Stimulated activated CD4-positive, alpha-beta T cell treated with anti-CD3 and anti-CD28 coated beads, Interleukin-12 subunit alpha, Interleukin-12 subunit beta, amount 100 ng/mL, for 4 hours (primary cell): ENCODE results near the gene NLGN1.

Source experiments
- DNase-seq: peaks from one replicate; pipeline ENCODE4 v3.0.0-alpha.2; 2020

Gene NLGN1

GRCh38 chr3:173930251-173930650 lies 532.7 kb downstream of the NLGN1 start:
- DNase-seq: no peak

DNA sequence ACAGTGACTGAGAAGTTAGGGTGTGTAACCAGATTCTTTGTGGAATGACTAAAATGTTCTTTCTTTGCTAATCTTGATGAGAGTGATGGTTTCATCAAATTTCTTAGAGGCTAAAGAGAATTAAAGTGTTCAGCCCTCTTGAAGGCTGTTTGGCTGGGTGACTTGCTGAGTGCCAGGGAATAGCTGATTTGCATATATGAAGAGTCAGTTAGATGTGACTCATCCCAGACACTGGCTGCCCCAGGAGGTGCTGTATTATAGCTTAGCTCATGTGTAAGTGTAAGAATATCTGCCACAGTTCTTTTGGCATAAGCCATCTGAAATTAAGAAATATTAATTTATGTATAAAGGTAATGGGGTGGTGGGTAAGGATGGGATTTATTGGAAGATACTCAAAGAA lies 535.1 kb downstream of the NLGN1 start:
- DNase-seq: no peak

GRCh38 chr3:173933113-173933512 lies 535.6 kb downstream of the NLGN1 start:
- DNase-seq: no peak

DNA sequence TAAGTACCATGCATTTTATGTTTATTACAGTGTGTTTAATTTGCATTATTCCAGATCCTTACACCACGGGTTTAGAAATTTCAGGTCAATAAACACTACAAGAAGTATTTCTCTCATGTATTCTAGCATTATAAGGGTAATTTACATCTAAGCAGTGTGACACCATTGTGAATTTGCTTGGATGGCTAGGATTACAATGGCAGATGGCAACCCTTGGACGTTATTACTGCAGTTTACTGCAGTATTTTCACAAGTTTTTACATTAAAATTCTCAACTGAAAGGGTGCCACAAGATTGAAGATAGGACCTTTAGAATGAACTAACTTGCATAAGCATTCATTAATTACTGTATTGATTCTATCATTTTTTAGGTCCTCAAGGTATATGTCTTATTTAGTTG lies 538.8 kb downstream of the NLGN1 start:
- no peak for DNase-seq

- DNase-seq: no peak
Measured at GRCh38 chr3:173938159-173938558, 540.6 kb downstream of the NLGN1 start.

- no peak for DNase-seq
Measured at GRCh38 chr3:173938616-173939015, 541.1 kb downstream of the NLGN1 start.

DNA sequence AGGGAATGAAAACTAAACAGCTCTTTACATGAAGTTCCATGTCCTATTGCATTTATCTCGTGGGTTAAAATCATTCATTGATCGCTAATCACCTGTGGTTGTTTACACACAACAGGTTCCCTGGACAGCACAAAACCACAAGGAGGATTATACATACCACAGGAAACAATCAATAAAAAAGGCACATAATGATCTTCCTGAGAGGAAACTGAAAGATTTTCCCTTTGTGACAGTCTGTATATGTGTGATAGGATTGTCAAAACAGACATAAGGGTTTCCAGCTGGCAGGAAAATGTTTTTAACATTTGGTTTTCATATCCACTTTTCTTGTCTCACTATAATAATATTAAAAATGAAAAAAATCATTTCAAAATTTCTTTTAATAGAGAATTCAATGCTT lies 541.8 kb downstream of the NLGN1 start:
- DNase-seq: no peak

GRCh38 chr3:173943264-173943663 lies 545.7 kb downstream of the NLGN1 start:
- DNase-seq: no peak

GRCh38 chr3:173945170-173945569 lies 547.6 kb downstream of the NLGN1 start:
- DNase-seq: no peak

GRCh38 chr3:173945806-173946205 lies 548.3 kb downstream of the NLGN1 start:
- no peak for DNase-seq

- DNase-seq: no peak
Measured at GRCh38 chr3:173954647-173955046, 557.1 kb downstream of the NLGN1 start.

DNA sequence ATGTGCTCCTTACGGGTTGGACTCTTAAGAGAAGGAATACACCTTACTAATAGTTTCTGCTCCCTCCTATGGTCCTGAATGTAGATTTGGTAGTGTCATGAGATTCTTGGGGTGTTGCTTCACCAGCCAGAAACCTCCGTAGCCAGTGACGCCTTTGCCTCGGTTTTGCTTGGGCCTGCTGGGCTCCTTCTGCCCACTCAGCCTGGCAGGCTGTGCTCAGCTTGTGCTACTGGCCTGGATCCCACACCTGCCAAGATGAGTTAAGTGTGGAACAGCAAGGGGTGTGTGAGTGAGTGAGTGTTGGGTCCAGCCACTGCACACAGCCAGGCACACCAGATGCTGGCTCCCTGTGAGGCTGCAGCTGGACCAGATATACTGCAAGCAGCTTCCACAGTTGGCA lies 560.1 kb downstream of the NLGN1 start:
- no peak for DNase-seq

DNA sequence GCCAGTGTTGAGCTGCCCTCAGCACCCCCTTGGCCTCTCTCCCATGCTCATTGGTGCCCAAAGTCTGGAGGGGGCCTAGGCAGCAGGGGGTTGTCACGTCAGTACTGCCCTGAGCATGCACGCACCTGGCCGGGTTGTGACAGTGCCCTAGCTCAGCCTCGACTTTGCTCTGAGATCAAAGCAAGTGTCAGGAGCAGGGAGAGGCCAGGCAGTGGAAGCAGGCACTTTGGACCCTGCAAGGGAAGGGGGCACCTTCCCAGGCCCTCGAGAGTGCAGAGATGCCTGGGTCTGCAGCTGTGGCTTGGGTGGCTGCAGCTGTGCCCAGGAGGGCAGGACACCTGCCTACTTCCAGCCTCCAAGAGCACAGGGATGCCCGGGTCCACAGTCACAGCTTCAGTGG lies 561.3 kb downstream of the NLGN1 start:
- DNase-seq: no peak

DNA sequence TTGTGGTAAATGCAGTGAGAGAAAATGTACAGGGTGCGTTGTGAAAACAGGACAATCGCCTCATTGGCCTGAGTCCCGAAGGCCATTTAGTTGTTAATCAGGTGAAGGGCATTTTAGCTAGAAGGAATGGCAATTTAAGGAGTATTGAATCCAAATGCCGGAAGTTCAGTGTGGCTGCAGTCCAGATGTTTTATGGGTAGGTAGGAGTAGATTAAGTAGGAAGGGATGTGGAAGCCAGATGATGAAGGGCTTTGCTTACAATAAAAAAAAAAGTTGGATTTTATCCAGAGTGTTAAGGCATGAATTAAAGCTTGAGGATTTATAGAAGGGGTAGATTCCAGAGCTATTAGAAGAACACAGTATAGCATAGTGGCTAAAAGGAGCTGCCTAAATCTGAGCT lies 572.7 kb downstream of the NLGN1 start:
- no peak for DNase-seq

DNA sequence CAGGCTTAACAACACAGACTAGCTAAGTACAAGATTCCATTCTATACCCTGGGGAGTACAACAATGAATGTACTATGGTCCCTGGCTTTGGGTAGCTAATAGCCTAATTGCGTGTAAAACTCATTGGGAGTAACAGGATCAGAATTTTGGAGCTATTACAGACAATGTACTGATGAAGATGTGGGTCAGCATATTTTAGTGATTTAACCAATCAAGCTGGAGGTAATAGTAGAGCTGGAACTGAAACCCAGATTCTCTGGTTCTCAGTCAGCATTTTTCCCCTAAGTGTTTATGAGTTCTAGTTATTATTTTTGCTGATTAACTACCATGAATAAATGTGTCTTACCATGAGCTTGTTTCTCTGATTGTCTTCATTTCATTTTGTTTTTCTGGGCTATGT lies 578.7 kb downstream of the NLGN1 start:
- no peak for DNase-seq

GRCh38 chr3:173977747-173978146 lies 580.2 kb downstream of the NLGN1 start:
- no peak for DNase-seq

- DNase-seq: no peak
Measured at GRCh38 chr3:173983343-173983742, 585.8 kb downstream of the NLGN1 start.

- no peak for DNase-seq
Measured at GRCh38 chr3:173986861-173987410, 589.4 kb downstream of the NLGN1 start.

- no peak for DNase-seq
Measured at GRCh38 chr3:173988909-173989308, 591.4 kb downstream of the NLGN1 start.

DNA sequence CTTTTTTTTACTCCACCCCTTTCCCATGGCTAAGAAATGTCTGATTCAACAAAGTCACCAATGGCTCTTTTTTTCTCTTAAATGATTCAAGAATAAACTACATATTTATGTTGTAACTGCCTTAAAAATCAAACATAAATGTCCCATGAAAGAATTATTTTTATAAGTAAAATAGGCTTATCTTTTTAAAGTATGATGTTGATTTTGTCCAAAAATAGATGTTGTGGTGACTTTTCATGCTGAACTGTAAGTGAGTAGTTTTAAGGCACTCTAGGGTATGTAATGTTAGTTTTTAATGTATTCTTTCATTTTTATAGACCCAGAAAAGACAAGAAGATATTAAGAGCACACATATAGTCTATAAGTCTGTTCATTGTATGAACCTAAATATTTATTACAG lies 594.9 kb downstream of the NLGN1 start:
- DNase-seq: no peak

- DNase-seq: no peak
Measured at GRCh38 chr3:173993299-173993698, 595.8 kb downstream of the NLGN1 start.

DNA sequence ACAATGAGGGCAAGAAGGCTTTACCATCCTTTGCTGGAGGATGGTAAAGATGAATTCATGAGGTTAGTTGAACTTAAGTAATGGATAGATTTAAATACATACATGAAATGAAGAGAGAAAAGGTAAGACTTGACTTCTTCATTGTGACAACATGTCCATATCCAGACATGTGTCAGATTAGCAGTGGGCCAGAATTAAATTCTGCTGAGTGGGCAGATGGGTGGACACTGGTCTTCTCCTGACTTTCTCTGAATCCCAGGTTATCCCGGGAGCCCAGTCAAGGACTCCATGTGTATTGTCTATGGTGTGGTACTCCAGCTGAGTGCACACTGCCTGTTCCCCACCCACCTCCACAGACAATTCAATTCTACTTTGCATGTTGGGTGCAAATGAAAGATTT lies 603.1 kb downstream of the NLGN1 start:
- DNase-seq: no peak

DNA sequence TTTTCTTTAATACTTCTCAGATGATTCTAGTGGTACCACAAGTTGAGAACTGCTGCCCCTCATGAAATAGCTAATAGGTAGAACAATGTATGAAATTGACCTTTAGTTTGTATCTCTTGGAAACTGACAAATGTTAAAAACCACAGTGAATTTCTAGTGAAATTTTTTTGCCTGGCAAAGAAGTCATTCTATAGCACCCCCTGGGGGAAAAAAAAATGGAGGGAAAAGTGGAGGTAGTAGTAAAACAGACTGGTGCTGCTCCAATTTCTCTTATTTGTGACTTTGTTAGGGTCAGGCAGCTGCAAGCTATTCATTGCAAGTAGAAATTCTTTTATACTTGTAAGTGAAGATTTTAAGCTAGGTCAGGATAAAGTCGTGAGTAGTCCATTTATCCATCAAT lies 605.0 kb downstream of the NLGN1 start:
- no peak for DNase-seq

DNA sequence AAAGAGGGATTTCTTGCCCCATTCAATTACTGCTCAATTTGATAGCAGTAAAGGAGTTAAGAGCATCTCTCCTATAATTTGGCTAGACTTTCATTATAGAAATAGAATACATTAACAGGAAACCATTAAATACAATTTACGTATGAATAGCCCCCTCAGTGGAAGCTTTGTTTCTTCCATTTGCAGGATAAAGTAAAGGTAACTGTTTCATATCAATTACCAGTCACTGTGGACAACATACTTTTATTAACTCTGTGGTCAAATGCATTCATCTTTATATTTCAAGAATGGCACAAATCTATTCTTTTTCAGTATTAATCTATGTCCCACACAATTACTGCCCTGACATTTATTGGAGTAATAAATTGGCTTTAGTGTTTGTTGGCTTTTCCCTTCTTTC lies 613.4 kb downstream of the NLGN1 start:
- DNase-seq: no peak

- no peak for DNase-seq
Measured at GRCh38 chr3:174016186-174016585, 618.6 kb downstream of the NLGN1 start.

- DNase-seq: no peak
Measured at GRCh38 chr3:174020156-174020555, 622.6 kb downstream of the NLGN1 start.
